Heart left ventricle (tissue), 13 donors: ENCODE results near the gene PPP1R8.

ENCODE experiments used
- POLR2A ChIP-seq, 2 donors: fragments of 450-650 bp; IDR thresholded peaks; one replicate each; pipeline ENCODE4 v1.6.1; 2017; ENCODE audit warnings: antibody characterized with exemption in 2 of 2, mild to moderate bottlenecking in 2 of 2, moderate library complexity in 2 of 2
- TF ChIP-seq, protein P1 (sequence below), 12 donors: fragments of 200-600 bp; sonication (generic) in 4 of 12; IDR thresholded peaks; one replicate each; pipeline versions ENCODE4 v1.5.0 to v1.8.0; 2018 to 2022; ENCODE audit warnings: antibody characterized with exemption in 12 of 12, mild to moderate bottlenecking in 5 of 12
- donor health status: ischemic (EF 13 %, LVEDD 7.1; RV severe dilation, severe dysfunction).
- donor health status: DM: no; HTN: yes; CAD: no.
- donor health status: DM: no; HTN: no; CAD: no.
- donor health status: ischemic (EF 25% LVEDD 6.9; RV normal size, moderate dysfunction).
- donor health status: ischemic (EF 25% LVEDD 5.7; RV mildly dilated, moderate dysfunction).
- donor health status: ischemic (EF 35%, LVEDD 5.7; RV mildly dilated, moderate dysfunction).
- donor health status: nonischemic (EF 11% LVEDD 7.7; RV severe dilation, severe dysfunction).
- donor health status: DM: yes; HTN: yes; CAD: no.
- donor health status: PGD.
- donor health status: ischemic (EF 29% LVEDD 5.4; RV normal size, mild dysfunction).
- donor health status: nonischemic (EF 23%, LVEDD 6.1; RV moderate dilation, normal function).

DNA sequence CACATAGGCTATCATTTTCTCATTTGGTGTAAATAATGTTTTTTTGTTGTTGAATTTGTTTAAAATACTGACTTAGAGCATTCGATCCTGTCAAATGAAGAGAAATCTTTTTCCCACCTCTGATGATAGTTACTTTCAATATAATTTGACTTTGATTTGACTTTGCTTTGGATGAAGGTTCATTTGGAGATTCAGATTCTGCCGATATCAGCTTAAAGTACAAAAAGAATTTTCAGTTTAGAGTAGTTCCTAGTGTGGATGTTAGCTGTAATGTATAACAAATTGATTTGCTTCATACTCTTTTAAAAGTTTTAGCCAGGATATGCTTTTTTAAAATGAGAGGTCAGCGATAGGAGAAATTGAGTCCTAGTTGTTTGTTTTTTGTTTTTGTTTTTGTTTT lies 47.6 kb upstream of the PPP1R8 start:
- TF ChIP-seq, protein P1, sequence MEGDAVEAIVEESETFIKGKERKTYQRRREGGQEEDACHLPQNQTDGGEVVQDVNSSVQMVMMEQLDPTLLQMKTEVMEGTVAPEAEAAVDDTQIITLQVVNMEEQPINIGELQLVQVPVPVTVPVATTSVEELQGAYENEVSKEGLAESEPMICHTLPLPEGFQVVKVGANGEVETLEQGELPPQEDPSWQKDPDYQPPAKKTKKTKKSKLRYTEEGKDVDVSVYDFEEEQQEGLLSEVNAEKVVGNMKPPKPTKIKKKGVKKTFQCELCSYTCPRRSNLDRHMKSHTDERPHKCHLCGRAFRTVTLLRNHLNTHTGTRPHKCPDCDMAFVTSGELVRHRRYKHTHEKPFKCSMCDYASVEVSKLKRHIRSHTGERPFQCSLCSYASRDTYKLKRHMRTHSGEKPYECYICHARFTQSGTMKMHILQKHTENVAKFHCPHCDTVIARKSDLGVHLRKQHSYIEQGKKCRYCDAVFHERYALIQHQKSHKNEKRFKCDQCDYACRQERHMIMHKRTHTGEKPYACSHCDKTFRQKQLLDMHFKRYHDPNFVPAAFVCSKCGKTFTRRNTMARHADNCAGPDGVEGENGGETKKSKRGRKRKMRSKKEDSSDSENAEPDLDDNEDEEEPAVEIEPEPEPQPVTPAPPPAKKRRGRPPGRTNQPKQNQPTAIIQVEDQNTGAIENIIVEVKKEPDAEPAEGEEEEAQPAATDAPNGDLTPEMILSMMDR (IDR thresholded peaks at IDR 0.05): no peak
- TF ChIP-seq POLR2A (IDR thresholded peaks at IDR 0.05): no peak
